HG02970 (cell line): ENCODE data around the gene ASIP.
"Not testable (repeated sequence)": the region's sequence is repeated elsewhere in the genome, so short reads cannot be mapped to it uniquely, and the experiment has no call there.

ENCODE experiments used
- ATAC-seq: cut with Tn5 transposase; IDR thresholded peaks from one replicate; pipeline ENCODE4 v1.9.1; 2021; ENCODE audit warnings: mild to moderate bottlenecking, moderate library complexity, moderate number of reproducible peaks; ENCODE audit not compliant: unreplicated experiment, low FRiP score

The ASIP gene

GRCh38 chr20:34242015-34242414 lies 792 bp downstream of the ASIP start:
- ATAC-seq: not testable (repeated sequence)

GRCh38 chr20:34242879-34243278 lies 1.7 kb downstream of the ASIP start:
- ATAC-seq: no peak

GRCh38 chr20:34243377-34243776 lies 2.2 kb downstream of the ASIP start:
- ATAC-seq: no peak

- ATAC-seq: no peak
Measured at GRCh38 chr20:34246126-34246626, 5.0 kb downstream of the ASIP start.

- ATAC-seq: no peak
Measured at GRCh38 chr20:34249291-34249690, 8.1 kb downstream of the ASIP start.

GRCh38 chr20:34250005-34250404 lies 8.8 kb downstream of the ASIP start:
- no peak for ATAC-seq

- no peak for ATAC-seq
Measured at GRCh38 chr20:34251619-34252018, 10.4 kb downstream of the ASIP start.

- not testable (repeated sequence) for ATAC-seq
Measured at GRCh38 chr20:34252431-34253086, 11.3 kb downstream of the ASIP start.

- no peak for ATAC-seq
Measured at GRCh38 chr20:34254979-34255378, 13.8 kb downstream of the ASIP start.

- no peak for ATAC-seq
Measured at GRCh38 chr20:34256629-34257124, 15.5 kb downstream of the ASIP start.

GRCh38 chr20:34260208-34260942 lies 19.2 kb downstream of the ASIP start:
- ATAC-seq: no peak

GRCh38 chr20:34262488-34263288 lies 21.5 kb downstream of the ASIP start:
- ATAC-seq: no peak

- not testable (repeated sequence) for ATAC-seq
Measured at GRCh38 chr20:34263468-34263867, 22.2 kb downstream of the ASIP start.

- no peak for ATAC-seq
Measured at GRCh38 chr20:34264141-34264540, 22.9 kb downstream of the ASIP start.

GRCh38 chr20:34268145-34268544 lies 26.9 kb downstream of the ASIP start:
- ATAC-seq: no peak

GRCh38 chr20:34268851-34269636 lies 27.8 kb downstream of the ASIP start:
- ATAC-seq: no peak

- no peak for ATAC-seq
Measured at GRCh38 chr20:34269996-34270627, 28.9 kb downstream of the ASIP start.

- ATAC-seq: no peak
Measured at GRCh38 chr20:34271956-34272355, 30.7 kb downstream of the ASIP start.

GRCh38 chr20:34274694-34275093 lies 33.5 kb downstream of the ASIP start:
- no peak for ATAC-seq

GRCh38 chr20:34281177-34281576 lies 40.0 kb downstream of the ASIP start:
- no peak for ATAC-seq
